SU-DHL-6 (cell line): Measurements from ENCODE around the gene ZBTB7A.

Experiments used
- EZH2phosphoT487 ChIP-seq: fragments of 200-600 bp; sonication (generic), shearing (Covaris generic); conservative IDR thresholded peaks from 2 replicates; pipeline ENCODE4 v1.6.1; 2018; ENCODE audit warnings: mild to moderate bottlenecking, antibody characterized with exemption, low read length, moderate library complexity, mixed read lengths
- TF ChIP-seq, protein P1 (sequence below): fragments of 200-600 bp; sonication (generic); IDR thresholded peaks from one replicate; pipeline ENCODE4 v1.5.1; 2017; ENCODE audit warnings: antibody characterized with exemption, mild to moderate bottlenecking, low read length, moderate library complexity; ENCODE audit not compliant: insufficient read depth, poor library complexity, severe bottlenecking

- TF ChIP-seq, protein P1, sequence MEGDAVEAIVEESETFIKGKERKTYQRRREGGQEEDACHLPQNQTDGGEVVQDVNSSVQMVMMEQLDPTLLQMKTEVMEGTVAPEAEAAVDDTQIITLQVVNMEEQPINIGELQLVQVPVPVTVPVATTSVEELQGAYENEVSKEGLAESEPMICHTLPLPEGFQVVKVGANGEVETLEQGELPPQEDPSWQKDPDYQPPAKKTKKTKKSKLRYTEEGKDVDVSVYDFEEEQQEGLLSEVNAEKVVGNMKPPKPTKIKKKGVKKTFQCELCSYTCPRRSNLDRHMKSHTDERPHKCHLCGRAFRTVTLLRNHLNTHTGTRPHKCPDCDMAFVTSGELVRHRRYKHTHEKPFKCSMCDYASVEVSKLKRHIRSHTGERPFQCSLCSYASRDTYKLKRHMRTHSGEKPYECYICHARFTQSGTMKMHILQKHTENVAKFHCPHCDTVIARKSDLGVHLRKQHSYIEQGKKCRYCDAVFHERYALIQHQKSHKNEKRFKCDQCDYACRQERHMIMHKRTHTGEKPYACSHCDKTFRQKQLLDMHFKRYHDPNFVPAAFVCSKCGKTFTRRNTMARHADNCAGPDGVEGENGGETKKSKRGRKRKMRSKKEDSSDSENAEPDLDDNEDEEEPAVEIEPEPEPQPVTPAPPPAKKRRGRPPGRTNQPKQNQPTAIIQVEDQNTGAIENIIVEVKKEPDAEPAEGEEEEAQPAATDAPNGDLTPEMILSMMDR: no peak
- no peak for TF ChIP-seq EZH2phosphoT487
Measured at GRCh38 chr19:4081441-4082129, 14.9 kb upstream of the ZBTB7A start.
